GM13976 (cell line): ENCODE data around the gene UHRF1.

Source experiments
- DNase-seq: peaks from one replicate; pipeline ENCODE4 v3.0.0; 2012; ENCODE audit warnings: low spot score
- CTCF ChIP-seq: IDR thresholded peaks from 2 replicates; pipeline ENCODE4 v1.5.1; 2012; ENCODE audit warnings: borderline replicate concordance, mild to moderate bottlenecking; ENCODE audit not compliant: insufficient read depth; ENCODE audit errors: extremely low read depth, missing control alignments, control extremely low read depth
- in situ Hi-C: fragments of 300-500 bp; cut with MboI; formaldehyde crosslinking; loops from one replicate; pipeline ENCODE4 v1.12.0; 2022; ENCODE audit warnings: low sequenced_read_pairs, mixed read lengths, inconsistent platforms; ENCODE audit not compliant: unreplicated experiment

UHRF1 gene

GRCh38 chr19:4984438-4984990 lies 75.2 kb downstream of the UHRF1 start:
- DNase-seq: no peak
- TF ChIP-seq CTCF: no peak
- in situ Hi-C loops: no loop called here

- in situ Hi-C loops: no loop called here
- no peak for TF ChIP-seq CTCF
- no peak for DNase-seq
These were observed 76.3 kb downstream of the UHRF1 start for GRCh38 chr19:4985551-4985991.

GRCh38 chr19:4986056-4986455 lies 76.8 kb downstream of the UHRF1 start:
- no peak for TF ChIP-seq CTCF
- DNase-seq: no peak
- in situ Hi-C loops: no loop called here

GRCh38 chr19:4986471-4986891 lies 77.2 kb downstream of the UHRF1 start:
- DNase-seq: no peak
- TF ChIP-seq CTCF: no peak
- in situ Hi-C loops: no loop called here

GRCh38 chr19:4987256-4987655 lies 78.0 kb downstream of the UHRF1 start:
- in situ Hi-C loops: no loop called here
- DNase-seq: no peak
- TF ChIP-seq CTCF: no peak

GRCh38 chr19:4987692-4988370 lies 78.5 kb downstream of the UHRF1 start:
- in situ Hi-C loops: no loop called here
- TF ChIP-seq CTCF: no peak
- DNase-seq: no peak
